Measurements from ENCODE around the gene TPPP. TPM values are rescaled to one million over a fixed set of nuclear protein-coding genes. Genes with fewer than 3 reads are reported as not detected.
"Not testable (repeated sequence)": the region's sequence is repeated elsewhere in the genome, so short reads cannot be mapped to it uniquely, and the experiment has no call there.

TPPP gene
- total RNA-seq, 3 donors from 2014 or later (not counting 1 experiment from before 2014, with no cell fraction given) = 0.24 to 1.3 (median 1.2) TPM

DNA sequence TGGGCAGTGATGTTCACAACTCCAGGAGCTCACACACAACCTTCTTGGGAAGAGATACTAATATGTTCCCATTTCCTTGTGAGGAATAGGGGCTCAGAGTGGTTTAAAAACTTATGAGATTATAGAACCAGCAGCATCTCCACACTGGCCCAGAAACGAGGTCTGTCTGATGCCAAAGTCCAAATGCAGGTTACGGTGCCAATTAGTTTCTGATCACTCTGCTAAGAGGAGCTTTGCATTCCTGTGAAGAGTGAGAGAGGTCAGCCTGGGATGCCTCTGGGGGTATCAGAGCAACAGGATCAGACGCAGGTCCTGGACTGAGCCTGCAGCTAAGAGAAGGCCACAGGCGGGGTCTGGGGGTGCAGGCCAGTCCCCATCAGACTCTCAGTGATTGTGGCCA lies 30.2 kb upstream of the TPPP start:
- H3K4me3 Mint-ChIP-seq; H3K27ac ChIP-seq (ENCODE audit: low read length); H3K36me3 ChIP-seq (ENCODE audit: control insufficient read depth, insufficient read depth, low read length); H3K4me3 ChIP-seq (ENCODE audit: low read length); ATAC-seq; intact Hi-C loops (cut with micrococcal nuclease); H3K27me3 ChIP-seq (ENCODE audit: control insufficient read depth, insufficient read depth, low read length); DNase-seq; H3K27ac Mint-ChIP-seq; H3K4me1 ChIP-seq (ENCODE audit: control insufficient read depth, insufficient read depth, low read length); H3K9me3 ChIP-seq (ENCODE audit: control insufficient read depth, insufficient read depth, low read length); H3K4me1 Mint-ChIP-seq: not testable (repeated sequence)
- Mint-ChIP-seq H3K27me3 (ENCODE audit: low read depth in 2 of 2) (peaks cover 7 to 23% of the 10 kb centered on the region in 2 donors), H3K9me3 (peaks cover 7 to 13% of the 10 kb centered on the region in 2 donors), H3K36me3 (peaks cover 19% of the 10 kb centered on the region)
- WGBS (ENCODE audit: insufficient coverage) = no CpG with 5 or more reads among the region's 4 CpGs

DNA sequence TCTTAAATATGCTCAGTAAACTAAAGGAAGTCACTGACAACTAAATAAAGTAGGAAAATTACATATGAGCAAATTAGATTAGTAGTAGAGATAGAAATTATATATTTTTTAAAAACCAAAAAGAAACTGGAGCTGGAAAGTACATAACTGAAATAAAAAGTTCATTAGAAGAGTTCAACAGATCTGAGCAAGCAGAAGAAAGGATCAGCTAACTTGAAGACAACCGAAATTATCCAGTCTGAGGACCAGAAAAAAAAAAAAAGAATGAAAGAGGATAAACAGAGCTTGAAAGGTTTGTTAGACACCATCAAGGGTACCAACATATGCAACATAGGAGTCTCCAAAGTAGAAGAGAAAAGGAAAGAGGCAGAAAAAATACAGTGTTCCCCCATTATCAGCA lies 26.2 kb upstream of the TPPP start:
- H3K4me3 Mint-ChIP-seq; H3K9me3 ChIP-seq (ENCODE audit: control insufficient read depth, insufficient read depth, low read length); H3K4me1 Mint-ChIP-seq; H3K27ac ChIP-seq (ENCODE audit: low read length); H3K36me3 ChIP-seq (ENCODE audit: control insufficient read depth, insufficient read depth, low read length); DNase-seq; ATAC-seq; H3K27me3 ChIP-seq (ENCODE audit: control insufficient read depth, insufficient read depth, low read length); H3K27ac Mint-ChIP-seq; H3K4me3 ChIP-seq (ENCODE audit: low read length); H3K4me1 ChIP-seq (ENCODE audit: control insufficient read depth, insufficient read depth, low read length): not testable (repeated sequence)
- Mint-ChIP-seq H3K36me3 (peaks cover 22% of the 10 kb centered on the region), H3K9me3 (peaks cover 9 to 18% of the 10 kb centered on the region in 2 donors), H3K27me3 (ENCODE audit: low read depth in 2 of 2) (peaks cover 28 to 33% of the 10 kb centered on the region in 2 donors)
- intact Hi-C loops (cut with micrococcal nuclease) = loop anchor here (2.0 kb wide), 1 partner anchor 73 kb away; no protein-coding TSS in a partner anchor
- 67% methylated on average over 1 of the region's 1 CpG for WGBS (ENCODE audit: insufficient coverage)

DNA sequence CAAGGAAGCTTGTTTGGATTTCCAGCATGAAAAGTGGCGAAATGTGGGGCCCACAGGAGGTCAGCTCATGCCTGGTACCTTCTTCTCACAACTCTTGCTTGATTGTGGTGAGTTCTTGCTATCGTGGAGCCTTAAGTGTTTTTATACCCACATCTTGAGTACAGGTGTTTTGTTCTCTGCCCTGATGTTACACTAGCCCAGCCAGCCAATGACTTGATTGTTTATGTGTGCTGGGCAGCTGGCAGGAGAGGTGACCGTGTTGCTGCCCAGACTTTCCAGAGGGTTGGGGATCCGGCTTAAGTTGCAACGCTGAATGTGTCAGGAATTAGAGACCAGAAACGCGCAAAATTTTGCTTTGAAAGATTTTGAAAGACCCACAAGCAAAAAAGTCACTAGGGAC lies 24.0 kb upstream of the TPPP start:
- TF ChIP-seq, protein P1, sequence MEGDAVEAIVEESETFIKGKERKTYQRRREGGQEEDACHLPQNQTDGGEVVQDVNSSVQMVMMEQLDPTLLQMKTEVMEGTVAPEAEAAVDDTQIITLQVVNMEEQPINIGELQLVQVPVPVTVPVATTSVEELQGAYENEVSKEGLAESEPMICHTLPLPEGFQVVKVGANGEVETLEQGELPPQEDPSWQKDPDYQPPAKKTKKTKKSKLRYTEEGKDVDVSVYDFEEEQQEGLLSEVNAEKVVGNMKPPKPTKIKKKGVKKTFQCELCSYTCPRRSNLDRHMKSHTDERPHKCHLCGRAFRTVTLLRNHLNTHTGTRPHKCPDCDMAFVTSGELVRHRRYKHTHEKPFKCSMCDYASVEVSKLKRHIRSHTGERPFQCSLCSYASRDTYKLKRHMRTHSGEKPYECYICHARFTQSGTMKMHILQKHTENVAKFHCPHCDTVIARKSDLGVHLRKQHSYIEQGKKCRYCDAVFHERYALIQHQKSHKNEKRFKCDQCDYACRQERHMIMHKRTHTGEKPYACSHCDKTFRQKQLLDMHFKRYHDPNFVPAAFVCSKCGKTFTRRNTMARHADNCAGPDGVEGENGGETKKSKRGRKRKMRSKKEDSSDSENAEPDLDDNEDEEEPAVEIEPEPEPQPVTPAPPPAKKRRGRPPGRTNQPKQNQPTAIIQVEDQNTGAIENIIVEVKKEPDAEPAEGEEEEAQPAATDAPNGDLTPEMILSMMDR (IDR thresholded peaks at IDR 0.05) = no peak
- intact Hi-C loops (cut with micrococcal nuclease) = no loop called here
- Histone ChIP-seq H3K4me1 (ENCODE audit: control insufficient read depth, insufficient read depth, low read length) (no peaks in the 10 kb centered on the region), H3K27me3 (ENCODE audit: control insufficient read depth, insufficient read depth, low read length) (peaks cover 3% of the 10 kb centered on the region), H3K27ac (ENCODE audit: low read length) (no peak overlapping the region), H3K4me3 (ENCODE audit: low read length) (no peak overlapping the region), H3K9me3 (ENCODE audit: control insufficient read depth, insufficient read depth, low read length) (peaks cover 3% of the 10 kb centered on the region), H3K36me3 (ENCODE audit: control insufficient read depth, insufficient read depth, low read length) (no peaks in the 10 kb centered on the region)
- H3K27ac Mint-ChIP-seq = no peak overlapping the region
- peaks cover 9 to 18% of the 10 kb centered on the region in 2 donors for H3K9me3 Mint-ChIP-seq
- H3K36me3 Mint-ChIP-seq = peaks cover 22% of the 10 kb centered on the region
- peaks cover 28 to 32% of the 10 kb centered on the region in 2 donors for H3K27me3 Mint-ChIP-seq (ENCODE audit: low read depth in 2 of 2)
- H3K4me1 Mint-ChIP-seq = no peaks in the 10 kb centered on the region
- DNase-seq = no peak
- H3K4me3 Mint-ChIP-seq = no peak overlapping the region
- 85% methylated on average over 7 of the region's 7 CpGs for WGBS (ENCODE audit: insufficient coverage)
- no peak for ATAC-seq

DNA sequence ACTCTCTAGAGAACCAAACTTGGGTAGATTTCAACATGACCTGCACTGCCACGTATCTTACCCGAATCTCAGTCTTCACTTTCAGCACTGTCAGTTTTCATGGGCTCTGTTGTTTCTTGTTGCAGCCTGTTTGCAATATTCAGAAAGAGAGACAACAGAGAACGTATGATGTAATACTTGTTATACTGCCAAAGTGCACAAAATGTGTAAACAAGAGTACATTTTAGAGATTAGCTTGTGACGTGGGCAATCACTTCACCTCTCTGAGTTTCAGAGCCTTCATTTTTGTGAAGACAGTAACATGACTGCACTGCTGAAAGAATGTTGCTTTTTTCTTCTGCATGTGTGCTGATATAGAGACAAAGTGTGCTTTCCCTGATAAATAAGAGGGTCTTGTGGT lies 23.6 kb upstream of the TPPP start:
- intact Hi-C loops (cut with micrococcal nuclease); H3K4me3 Mint-ChIP-seq; H3K27ac Mint-ChIP-seq; ATAC-seq; H3K4me3 ChIP-seq (ENCODE audit: low read length); H3K4me1 ChIP-seq (ENCODE audit: control insufficient read depth, insufficient read depth, low read length); H3K27ac ChIP-seq (ENCODE audit: low read length); DNase-seq; H3K27me3 ChIP-seq (ENCODE audit: control insufficient read depth, insufficient read depth, low read length); H3K4me1 Mint-ChIP-seq; H3K36me3 ChIP-seq (ENCODE audit: control insufficient read depth, insufficient read depth, low read length); H3K9me3 ChIP-seq (ENCODE audit: control insufficient read depth, insufficient read depth, low read length): not testable (repeated sequence)
- Mint-ChIP-seq H3K36me3 (peaks cover 22% of the 10 kb centered on the region), H3K9me3 (peaks cover 9 to 18% of the 10 kb centered on the region in 2 donors), H3K27me3 (ENCODE audit: low read depth in 2 of 2) (peaks cover 28 to 32% of the 10 kb centered on the region in 2 donors)
- WGBS (ENCODE audit: insufficient coverage) = 79% methylated on average over 4 of the region's 4 CpGs

DNA sequence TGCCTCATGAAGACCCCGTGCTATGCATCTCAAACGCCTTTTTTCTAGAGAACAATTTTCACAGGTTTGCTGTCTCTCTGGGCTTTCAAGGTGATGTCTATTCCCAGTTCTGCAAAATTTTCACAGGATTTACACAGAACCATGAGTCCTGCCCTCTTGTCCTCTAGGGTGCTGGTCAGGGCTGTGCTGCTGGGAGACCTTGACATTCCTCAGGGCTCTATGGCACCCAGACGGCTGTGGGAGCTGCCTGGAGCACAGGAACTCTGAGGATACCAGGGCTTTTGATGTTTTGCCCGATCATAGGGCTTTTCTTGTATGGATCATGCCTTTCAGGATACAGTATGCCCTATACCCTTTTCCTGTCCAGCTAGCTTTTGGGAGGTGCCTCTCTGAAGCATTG lies 22.5 kb upstream of the TPPP start:
- H3K9me3 ChIP-seq (ENCODE audit: control insufficient read depth, insufficient read depth, low read length); H3K4me3 Mint-ChIP-seq; H3K4me1 Mint-ChIP-seq; H3K36me3 ChIP-seq (ENCODE audit: control insufficient read depth, insufficient read depth, low read length); H3K27ac Mint-ChIP-seq; DNase-seq; H3K4me1 ChIP-seq (ENCODE audit: control insufficient read depth, insufficient read depth, low read length); H3K4me3 ChIP-seq (ENCODE audit: low read length); intact Hi-C loops (cut with micrococcal nuclease); H3K27ac ChIP-seq (ENCODE audit: low read length); ATAC-seq; H3K27me3 ChIP-seq (ENCODE audit: control insufficient read depth, insufficient read depth, low read length): not testable (repeated sequence)
- peaks cover 9 to 18% of the 10 kb centered on the region in 2 donors for H3K9me3 Mint-ChIP-seq
- peaks cover 22% of the 10 kb centered on the region for H3K36me3 Mint-ChIP-seq
- H3K27me3 Mint-ChIP-seq (ENCODE audit: low read depth in 2 of 2) = peaks cover 27 to 28% of the 10 kb centered on the region in 2 donors
- 73% methylated on average over 3 of the region's 4 CpGs for WGBS (ENCODE audit: insufficient coverage)

DNA sequence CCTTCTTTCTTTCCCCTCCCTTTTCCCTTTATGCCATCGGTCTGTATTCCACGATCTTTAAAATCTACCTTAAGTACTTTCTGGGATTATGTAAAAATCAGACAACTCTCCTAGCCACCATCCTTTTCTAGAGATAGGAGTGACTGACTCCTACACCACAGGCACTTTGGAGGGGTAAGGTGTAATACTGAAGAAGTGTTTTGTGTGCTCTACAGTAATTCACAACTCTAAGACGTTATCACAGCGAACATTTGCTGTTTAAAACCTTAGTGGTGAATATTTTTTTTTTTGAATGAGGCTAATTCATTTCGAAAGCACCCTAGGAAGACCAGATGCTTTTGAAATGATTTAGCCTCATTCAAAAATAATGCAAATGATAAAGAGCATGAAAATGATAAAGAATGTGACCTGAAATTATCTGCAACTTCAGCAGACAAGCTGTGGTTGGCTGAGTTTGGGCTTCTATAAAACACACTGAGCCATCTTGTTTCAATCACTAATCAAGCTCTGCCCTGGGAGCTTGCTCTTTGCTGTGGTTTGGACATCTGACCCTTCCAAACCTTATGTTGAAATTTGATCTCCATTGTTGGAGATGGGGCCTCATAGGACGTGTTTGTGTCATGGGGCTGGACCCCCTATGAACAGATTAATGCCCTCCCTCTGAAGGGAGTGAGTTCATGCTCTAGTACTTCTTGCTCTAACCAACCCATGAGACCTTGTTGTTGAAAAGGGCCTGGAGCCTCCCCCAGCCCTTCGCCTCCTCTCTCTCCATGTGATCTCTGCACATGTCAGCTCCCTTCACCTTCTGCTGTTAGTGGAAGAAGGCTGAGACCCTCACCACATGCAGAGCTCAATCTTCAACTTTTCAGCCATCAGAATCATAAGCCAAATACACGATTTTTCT lies 21.3 kb upstream of the TPPP start:
- intact Hi-C loops (cut with micrococcal nuclease); ATAC-seq: not testable (repeated sequence)
- H3K36me3 Mint-ChIP-seq = peaks cover 14% of the 10 kb centered on the region

DNA sequence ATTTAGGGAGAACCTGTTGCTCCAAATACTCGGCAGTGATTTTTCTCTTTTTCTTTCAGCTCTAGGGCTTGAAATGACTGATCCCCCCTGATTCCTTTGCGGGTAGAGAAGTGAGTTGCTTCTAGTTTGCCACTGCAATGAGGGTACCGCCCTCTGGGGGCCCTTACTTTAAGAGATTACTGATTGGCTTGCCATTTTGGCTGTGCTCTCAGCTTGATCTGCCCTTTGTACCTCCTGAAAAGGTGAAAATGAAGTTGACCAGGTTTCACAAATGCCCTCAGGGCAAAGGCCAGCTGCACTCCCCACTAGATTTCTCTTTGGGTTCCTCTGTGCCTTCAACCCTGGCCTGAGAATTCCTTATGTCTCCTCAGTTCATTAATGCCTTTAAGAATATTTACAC lies 20.5 kb upstream of the TPPP start:
- H3K4me3 Mint-ChIP-seq; H3K27me3 ChIP-seq (ENCODE audit: control insufficient read depth, insufficient read depth, low read length); H3K27ac ChIP-seq (ENCODE audit: low read length); H3K36me3 Mint-ChIP-seq; H3K4me3 ChIP-seq (ENCODE audit: low read length); intact Hi-C loops (cut with micrococcal nuclease); H3K9me3 Mint-ChIP-seq; ATAC-seq; H3K36me3 ChIP-seq (ENCODE audit: control insufficient read depth, insufficient read depth, low read length); H3K4me1 ChIP-seq (ENCODE audit: control insufficient read depth, insufficient read depth, low read length); H3K4me1 Mint-ChIP-seq; H3K27ac Mint-ChIP-seq; DNase-seq; H3K9me3 ChIP-seq (ENCODE audit: control insufficient read depth, insufficient read depth, low read length): not testable (repeated sequence)
- 45% methylated on average over 2 of the region's 3 CpGs for WGBS (ENCODE audit: insufficient coverage)
- H3K27me3 Mint-ChIP-seq (ENCODE audit: low read depth in 2 of 2) = peaks cover 19 to 25% of the 10 kb centered on the region in 2 donors

More for the DNA sequence above, 21.3 kb upstream of the TPPP start:
- not testable (repeated sequence) for H3K4me1 ChIP-seq (ENCODE audit: control insufficient read depth, insufficient read depth, low read length); H3K4me3 Mint-ChIP-seq; H3K27ac ChIP-seq (ENCODE audit: low read length); H3K9me3 ChIP-seq (ENCODE audit: control insufficient read depth, insufficient read depth, low read length); H3K4me1 Mint-ChIP-seq; H3K27ac Mint-ChIP-seq; H3K4me3 ChIP-seq (ENCODE audit: low read length); H3K36me3 ChIP-seq (ENCODE audit: control insufficient read depth, insufficient read depth, low read length); DNase-seq; H3K27me3 ChIP-seq (ENCODE audit: control insufficient read depth, insufficient read depth, low read length)
- Mint-ChIP-seq H3K27me3 (ENCODE audit: low read depth in 2 of 2) (peaks cover 24 to 28% of the 10 kb centered on the region in 2 donors), H3K9me3 (peaks cover 6 to 12% of the 10 kb centered on the region in 2 donors)
- 62% methylated on average over 2 of the region's 8 CpGs for WGBS (ENCODE audit: insufficient coverage)
